Epithelial cell of proximal tubule (primary cell): ENCODE results near the gene FMNL2. TPM values are rescaled to one million over a fixed set of nuclear protein-coding genes. Genes with fewer than 3 reads are reported as not detected.

Experiments
- DNase-seq: peaks from one replicate; pipeline ENCODE4 v3.0.0-alpha.2; 2011; ENCODE audit warnings: low read depth
- H3K4me3 ChIP-seq: 2 replicates; pipeline ENCODE4 v1.5.1; 2011; ENCODE audit warnings: low read depth, mild to moderate bottlenecking, low read length
- total RNA-seq: library from RNA; depleted of rRNA; stranded (reverse); fragments of >200 nt; gene quantifications from 2 replicates; pipeline ENCODE4 v1.2.3, GENCODE V29; 2015
- TF ChIP-seq, protein P1 (sequence below): conservative IDR thresholded peaks from 2 replicates; pipeline ENCODE4 v1.5.1; 2012; ENCODE audit warnings: low read depth, mild to moderate bottlenecking, low read length

FMNL2 gene
- total RNA-seq, 1 donor from 2014 or later = 29.7 TPM

DNA sequence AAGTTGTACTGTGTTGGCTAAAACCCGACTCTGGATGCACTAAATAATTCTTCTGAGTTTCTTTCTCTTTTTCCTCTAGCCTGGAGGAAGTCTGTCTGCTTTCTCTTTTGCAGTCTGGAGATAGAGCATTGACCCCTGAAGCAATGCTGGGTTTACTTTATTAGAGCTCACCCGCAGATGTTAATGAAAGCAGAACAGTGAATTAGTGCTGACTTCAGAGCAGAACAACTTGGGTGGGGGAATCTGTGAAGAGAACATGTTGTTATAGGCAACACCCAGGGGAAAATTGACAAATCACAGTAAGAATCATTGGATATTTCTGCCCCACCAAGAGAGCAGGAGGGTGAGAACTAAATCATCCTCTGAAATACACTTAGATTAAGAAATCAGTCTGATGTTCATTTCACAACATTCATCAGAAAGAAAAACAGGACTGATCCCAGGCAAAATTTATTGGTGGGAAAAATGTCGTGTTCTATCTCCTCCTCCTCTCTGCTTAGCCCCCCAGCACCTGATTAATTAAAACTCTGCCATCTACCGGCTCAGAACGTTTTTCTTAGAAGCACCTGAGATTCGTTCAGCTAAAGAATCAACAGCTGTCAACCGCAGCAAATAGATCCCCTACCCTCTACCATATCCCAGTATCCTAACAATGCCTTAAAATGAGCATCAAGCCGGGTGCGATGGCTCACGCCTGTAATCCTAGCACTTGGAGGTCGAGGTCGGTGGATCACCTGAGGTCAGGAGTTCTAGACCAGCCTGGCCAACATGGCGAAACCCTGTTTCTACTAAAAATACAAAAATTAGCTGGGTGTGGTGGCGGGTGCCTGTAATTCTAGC lies 165.1 kb downstream of the FMNL2 start:
- peak; percentile 64 for DNase-seq
- H3K4me3 ChIP-seq = no peak overlapping the region
- TF ChIP-seq, protein P1, sequence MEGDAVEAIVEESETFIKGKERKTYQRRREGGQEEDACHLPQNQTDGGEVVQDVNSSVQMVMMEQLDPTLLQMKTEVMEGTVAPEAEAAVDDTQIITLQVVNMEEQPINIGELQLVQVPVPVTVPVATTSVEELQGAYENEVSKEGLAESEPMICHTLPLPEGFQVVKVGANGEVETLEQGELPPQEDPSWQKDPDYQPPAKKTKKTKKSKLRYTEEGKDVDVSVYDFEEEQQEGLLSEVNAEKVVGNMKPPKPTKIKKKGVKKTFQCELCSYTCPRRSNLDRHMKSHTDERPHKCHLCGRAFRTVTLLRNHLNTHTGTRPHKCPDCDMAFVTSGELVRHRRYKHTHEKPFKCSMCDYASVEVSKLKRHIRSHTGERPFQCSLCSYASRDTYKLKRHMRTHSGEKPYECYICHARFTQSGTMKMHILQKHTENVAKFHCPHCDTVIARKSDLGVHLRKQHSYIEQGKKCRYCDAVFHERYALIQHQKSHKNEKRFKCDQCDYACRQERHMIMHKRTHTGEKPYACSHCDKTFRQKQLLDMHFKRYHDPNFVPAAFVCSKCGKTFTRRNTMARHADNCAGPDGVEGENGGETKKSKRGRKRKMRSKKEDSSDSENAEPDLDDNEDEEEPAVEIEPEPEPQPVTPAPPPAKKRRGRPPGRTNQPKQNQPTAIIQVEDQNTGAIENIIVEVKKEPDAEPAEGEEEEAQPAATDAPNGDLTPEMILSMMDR = peak; percentile 32

DNA sequence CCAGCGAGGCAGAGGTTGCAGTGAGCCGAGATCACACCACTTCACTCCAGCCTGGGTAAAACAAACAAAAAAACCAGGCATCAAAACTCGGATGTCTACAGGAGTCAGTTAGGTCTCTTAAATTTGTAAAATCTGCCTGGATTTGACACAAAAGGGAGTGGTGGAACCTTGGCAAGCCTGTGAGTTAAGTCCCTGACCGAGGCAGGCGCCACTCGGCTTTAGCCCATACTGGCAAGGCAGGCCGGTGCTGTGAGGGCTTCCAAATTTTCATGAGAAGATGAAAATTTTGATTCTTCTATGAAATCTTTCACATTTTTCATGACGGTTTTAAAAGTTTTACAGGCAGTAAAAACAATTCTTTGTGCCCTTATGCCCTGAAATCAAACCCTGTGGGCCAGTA lies 165.8 kb downstream of the FMNL2 start:
- TF ChIP-seq, protein P1 = no peak
- H3K4me3 ChIP-seq = no peak overlapping the region
- DNase-seq = no peak

- TF ChIP-seq, protein P1 = no peak
- H3K4me3 ChIP-seq = no peak overlapping the region
- no peak for DNase-seq
These were observed 166.7 kb downstream of the FMNL2 start for GRCh38 chr2:152501666-152502065.

- DNase-seq = no peak
- TF ChIP-seq, protein P1 = no peak
- H3K4me3 ChIP-seq = no peak overlapping the region
These were observed 169.6 kb downstream of the FMNL2 start for GRCh38 chr2:152504618-152505017.

- peak; percentile 89 for DNase-seq
- TF ChIP-seq, protein P1 = no peak
- peak overlapping the region; percentile 21 for H3K4me3 ChIP-seq
These were observed 170.5 kb downstream of the FMNL2 start for GRCh38 chr2:152505495-152505906.

DNA sequence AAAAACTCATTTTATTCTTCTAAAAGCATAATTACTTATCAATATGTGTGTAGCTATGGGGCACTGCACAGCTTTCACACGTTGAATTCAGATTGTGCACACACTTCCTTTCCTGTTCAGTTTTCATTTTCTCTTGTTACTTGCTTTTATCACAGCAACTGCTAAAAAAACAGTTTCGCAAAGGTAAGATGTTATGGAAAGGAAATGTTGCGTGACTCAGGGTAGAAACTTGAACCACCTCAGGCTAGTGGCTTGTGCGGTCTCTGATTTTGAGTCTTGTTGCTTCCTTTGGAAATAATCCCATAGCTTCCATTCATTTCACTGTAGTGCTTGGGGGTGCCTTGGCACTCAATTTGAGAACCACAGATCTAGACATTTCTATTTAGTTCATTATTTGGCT lies 171.9 kb downstream of the FMNL2 start:
- TF ChIP-seq, protein P1 = no peak
- peak overlapping the region; percentile 12 for H3K4me3 ChIP-seq
- DNase-seq = peak; percentile 57

DNA sequence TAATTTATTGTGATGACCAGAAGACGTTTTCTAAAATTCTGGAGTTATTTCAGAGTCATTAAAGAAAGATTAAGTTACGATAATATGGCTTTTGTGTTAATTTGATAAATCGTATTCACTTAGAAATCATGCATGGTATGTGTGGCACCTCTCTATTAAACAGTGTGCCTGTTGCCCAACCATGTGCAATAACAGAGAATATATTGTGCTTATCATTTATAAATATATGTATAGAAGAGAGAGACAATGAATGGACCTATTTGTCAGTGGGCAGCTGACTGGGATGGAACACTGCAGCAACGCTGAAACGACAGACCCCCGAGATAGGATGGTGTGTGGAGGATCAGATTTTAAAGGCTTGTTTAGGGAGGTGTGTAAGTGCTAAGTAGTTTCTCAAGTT lies 172.9 kb downstream of the FMNL2 start:
- DNase-seq = no peak
- TF ChIP-seq, protein P1 = no peak
- H3K4me3 ChIP-seq = no peak overlapping the region
